Mesodermal cell (in vitro differentiated cells): ENCODE data around the gene SLC51B.
"Not testable (repeated sequence)": the region's sequence is repeated elsewhere in the genome, so short reads cannot be mapped to it uniquely, and the experiment has no call there.

ENCODE experiments used
- H3K27ac ChIP-seq: 2 replicates; pipeline ENCODE4 v1.7.0; 2013; ENCODE audit warnings: mild to moderate bottlenecking, low read depth, low read length, moderate library complexity; ENCODE audit not compliant: severe bottlenecking
- H3K36me3 ChIP-seq: 2 replicates; pipeline ENCODE4 v1.7.1; 2013; ENCODE audit warnings: mild to moderate bottlenecking, low read length, moderate library complexity; ENCODE audit not compliant: control insufficient read depth, insufficient read depth
- H3K4me1 ChIP-seq: one replicate; pipeline ENCODE4 v1.7.1; 2013; ENCODE audit warnings: mild to moderate bottlenecking, low read length; ENCODE audit not compliant: insufficient read depth, control insufficient read depth, poor library complexity, severe bottlenecking
- H3K4me3 ChIP-seq: 2 replicates; pipeline ENCODE4 v1.7.0; 2013; ENCODE audit warnings: low read length, control low read depth, mild to moderate bottlenecking; ENCODE audit not compliant: insufficient read depth, poor library complexity, severe bottlenecking; ENCODE audit errors: extremely low read depth
- H3K9me3 ChIP-seq: 2 replicates; pipeline ENCODE4 v1.7.1; 2013; ENCODE audit warnings: mild to moderate bottlenecking, low read length, moderate library complexity; ENCODE audit not compliant: control insufficient read depth
- WGBS, 2 experiments: methylation state at CpG; one replicate each; pipeline ENCODE4 v1.1.5; 2013; ENCODE audit warnings: missing lambda C conversion rate in 2 of 2; ENCODE audit not compliant: insufficient coverage in 2 of 2; 5-methylcytosine and 5-hydroxymethylcytosine counted together

The SLC51B gene

GRCh38 chr15:65092911-65093792 is 48.0 kb downstream of the SLC51B start:
- no peaks in the 10 kb centered on the region for H3K4me1 ChIP-seq
- no peak overlapping the region for H3K4me3 ChIP-seq
- no peaks in the 10 kb centered on the region for H3K9me3 ChIP-seq
- H3K27ac ChIP-seq: no peak overlapping the region
- WGBS, 2 experiments: 86 to 96% methylated on average over 13 to 14 of the region's 17 CpGs
- peaks cover 9% of the 10 kb centered on the region for H3K36me3 ChIP-seq

GRCh38 chr15:65093793-65094170 is 48.6 kb downstream of the SLC51B start:
- 93 to 98% methylated on average over 12 to 13 of the region's 13 CpGs for WGBS, 2 experiments
- peaks cover 16% of the 10 kb centered on the region for H3K36me3 ChIP-seq
- H3K27ac ChIP-seq, H3K4me1 ChIP-seq, H3K4me3 ChIP-seq, H3K9me3 ChIP-seq: not testable (repeated sequence)

- WGBS, 2 experiments: 87 to 91% methylated on average over 6 to 10 of the region's 14 CpGs
- no peak overlapping the region for H3K27ac ChIP-seq
- H3K4me1 ChIP-seq: no peaks in the 10 kb centered on the region
- no peak overlapping the region for H3K4me3 ChIP-seq
- H3K9me3 ChIP-seq: no peaks in the 10 kb centered on the region
- H3K36me3 ChIP-seq: peaks cover 22% of the 10 kb centered on the region
Observed at GRCh38 chr15:65094294-65094995, 49.3 kb downstream of the SLC51B start.

GRCh38 chr15:65095011-65095746 is 50.0 kb downstream of the SLC51B start:
- Histone ChIP-seq H3K27ac (no peak overlapping the region), H3K9me3 (no peaks in the 10 kb centered on the region), H3K4me1 (no peaks in the 10 kb centered on the region), H3K4me3 (no peak overlapping the region), H3K36me3 (peaks cover 26% of the 10 kb centered on the region)
- 90 to 100% methylated on average over 3 to 5 of the region's 5 CpGs for WGBS, 2 experiments

- 90 to 93% methylated on average over 5 to 6 of the region's 6 CpGs for WGBS, 2 experiments
- no peak overlapping the region for H3K27ac ChIP-seq
Observed at GRCh38 chr15:65095747-65096104, 50.5 kb downstream of the SLC51B start.

GRCh38 chr15:65096481-65097385 is 51.5 kb downstream of the SLC51B start:
- no peaks in the 10 kb centered on the region for H3K4me1 ChIP-seq
- WGBS, 2 experiments: 92 to 98% methylated on average over 3 to 6 of the region's 6 CpGs
- H3K27ac ChIP-seq: no peak overlapping the region
- H3K4me3 ChIP-seq: no peak overlapping the region
- no peaks in the 10 kb centered on the region for H3K9me3 ChIP-seq
- peaks cover 39% of the 10 kb centered on the region for H3K36me3 ChIP-seq

More at GRCh38 chr15:65095747-65096104, 50.5 kb downstream of the SLC51B start:
- no peaks in the 10 kb centered on the region for H3K4me1 ChIP-seq
- H3K36me3 ChIP-seq: peaks cover 31% of the 10 kb centered on the region
- H3K9me3 ChIP-seq: no peaks in the 10 kb centered on the region
- H3K4me3 ChIP-seq: no peak overlapping the region

- H3K36me3 ChIP-seq: peaks cover 39% of the 10 kb centered on the region
- 94 to 97% methylated on average over 5 to 6 of the region's 7 CpGs for WGBS, 2 experiments
- no peaks in the 10 kb centered on the region for H3K9me3 ChIP-seq
- H3K4me1 ChIP-seq: no peaks in the 10 kb centered on the region
- no peak overlapping the region for H3K4me3 ChIP-seq
- H3K27ac ChIP-seq: no peak overlapping the region
Observed at GRCh38 chr15:65097651-65098263, 52.6 kb downstream of the SLC51B start.

GRCh38 chr15:65099336-65099735 is 54.1 kb downstream of the SLC51B start:
- Histone ChIP-seq H3K4me1 (no peaks in the 10 kb centered on the region), H3K27ac (no peak overlapping the region), H3K36me3 (peaks cover 39% of the 10 kb centered on the region), H3K4me3 (no peak overlapping the region), H3K9me3 (no peaks in the 10 kb centered on the region)
- 91 to 97% methylated on average over 5 of the region's 5 CpGs for WGBS, 2 experiments

GRCh38 chr15:65099801-65100200 is 54.6 kb downstream of the SLC51B start:
- not testable (repeated sequence) for H3K4me1 ChIP-seq, H3K4me3 ChIP-seq, H3K9me3 ChIP-seq, H3K27ac ChIP-seq
- 96 to 97% methylated on average over 7 to 10 of the region's 10 CpGs for WGBS, 2 experiments
- H3K36me3 ChIP-seq: peaks cover 40% of the 10 kb centered on the region
